ENCODE data around the gene ZAP70.

The ZAP70 gene

DNA sequence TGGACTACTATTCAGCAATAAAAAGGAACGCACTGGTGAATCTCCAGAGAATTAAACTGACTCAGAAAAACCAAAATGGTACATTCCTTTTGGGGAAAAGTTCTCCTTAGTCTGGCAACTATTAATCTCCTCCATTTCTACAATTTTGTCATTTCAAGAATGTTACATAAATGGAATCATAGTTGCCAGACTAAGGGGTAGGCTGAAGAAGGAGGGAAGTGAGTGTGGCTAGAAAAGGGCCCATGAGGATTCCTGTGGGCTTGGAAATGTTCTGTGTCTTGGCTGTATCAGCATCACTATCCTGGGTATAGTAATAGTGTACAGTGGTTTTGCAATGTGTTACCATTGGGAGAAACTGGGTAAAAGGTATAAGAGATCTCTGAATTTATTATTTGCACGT, 72.4 kb downstream of the ZAP70 start:
- no peak for DNase-seq (ENCODE audit: low read depth in 2 of 2)

DNA sequence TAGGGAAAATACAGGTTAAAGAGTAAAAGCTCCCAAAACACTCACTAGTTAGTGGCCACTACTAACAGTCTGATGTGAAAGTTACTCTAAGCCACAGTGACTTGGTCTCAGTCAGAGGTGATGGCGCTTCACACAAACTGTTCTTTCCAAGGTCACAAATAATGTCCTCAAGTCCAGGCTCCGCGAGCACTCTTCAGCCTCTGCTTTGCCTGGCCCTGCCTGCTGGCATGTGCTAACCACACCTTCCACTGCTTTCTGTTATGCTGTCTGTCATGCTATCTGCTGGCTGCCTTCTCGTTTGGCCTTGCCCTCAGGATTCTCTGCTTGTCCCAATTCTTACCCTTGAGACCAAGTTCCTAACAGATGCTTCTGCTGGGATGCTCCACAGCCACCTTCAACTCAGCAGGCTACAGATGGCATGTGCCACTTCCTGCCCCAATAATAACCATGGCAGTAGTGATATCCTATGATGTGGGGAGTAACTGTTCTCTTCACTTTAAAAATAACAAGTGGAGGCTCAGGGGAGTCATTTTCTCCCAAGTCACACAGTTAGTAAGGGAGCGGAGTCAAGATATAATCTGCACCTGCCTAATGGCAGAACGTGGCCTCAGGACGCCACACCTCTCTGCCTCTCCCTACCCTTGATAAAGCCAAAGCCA, 75.7 kb downstream of the ZAP70 start:
- DNase-seq (ENCODE audit: low read depth in 2 of 2): no peak

Data from stimulated activated CD4-positive, alpha-beta T cell treated with anti-CD3 and anti-CD28 coated beads, Interleukin-1b, Interleukin-23, amount 100 ng/mL, for 4 hours (primary cell).